GM19438 (cell line): Measurements from ENCODE around the gene HTRA3.

ENCODE experiments used
- ATAC-seq: cut with Tn5 transposase; IDR thresholded peaks from one replicate; pipeline ENCODE4 v1.9.1; 2021; ENCODE audit warnings: low read depth; ENCODE audit not compliant: unreplicated experiment

Gene HTRA3

GRCh38 chr4:8290701-8290970 lies 21.1 kb downstream of the HTRA3 start:
- ATAC-seq, result no peak

GRCh38 chr4:8291036-8291682 lies 21.6 kb downstream of the HTRA3 start:
- no peak for ATAC-seq

- ATAC-seq, result no peak
Measured at GRCh38 chr4:8291701-8292477, 22.3 kb downstream of the HTRA3 start.

- ATAC-seq, result no peak
Measured at GRCh38 chr4:8292478-8293107, 23.0 kb downstream of the HTRA3 start.

- no peak for ATAC-seq
Measured at GRCh38 chr4:8293131-8293975, 23.8 kb downstream of the HTRA3 start.

GRCh38 chr4:8294036-8294435 lies 24.5 kb downstream of the HTRA3 start:
- ATAC-seq, result no peak

GRCh38 chr4:8294775-8295174 lies 25.2 kb downstream of the HTRA3 start:
- ATAC-seq, result no peak

GRCh38 chr4:8295471-8295870 lies 25.9 kb downstream of the HTRA3 start:
- ATAC-seq, result no peak

- ATAC-seq, result no peak
Measured at GRCh38 chr4:8296491-8296890, 26.9 kb downstream of the HTRA3 start.

GRCh38 chr4:8297141-8297601 lies 27.6 kb downstream of the HTRA3 start:
- no peak for ATAC-seq

- ATAC-seq, result no peak
Measured at GRCh38 chr4:8297691-8298485, 28.3 kb downstream of the HTRA3 start.

GRCh38 chr4:8300832-8301231 lies 31.3 kb downstream of the HTRA3 start:
- no peak for ATAC-seq

- ATAC-seq, result no peak
Measured at GRCh38 chr4:8301851-8302730, 32.5 kb downstream of the HTRA3 start.

GRCh38 chr4:8303081-8303480 lies 33.5 kb downstream of the HTRA3 start:
- no peak for ATAC-seq

GRCh38 chr4:8303485-8304281 lies 34.1 kb downstream of the HTRA3 start:
- ATAC-seq, result no peak

GRCh38 chr4:8304827-8305695 lies 35.5 kb downstream of the HTRA3 start:
- ATAC-seq, result no peak

- no peak for ATAC-seq
Measured at GRCh38 chr4:8305851-8306471, 36.4 kb downstream of the HTRA3 start.
